HG02840 (cell line): ENCODE results near the gene ERMP1.

Experiments
- ATAC-seq: cut with Tn5 transposase; IDR thresholded peaks from one replicate; pipeline ENCODE4 v1.9.1; 2021; ENCODE audit warnings: mild to moderate bottlenecking, moderate library complexity, moderate number of reproducible peaks; ENCODE audit not compliant: unreplicated experiment, low FRiP score

Gene ERMP1

GRCh38 chr9:5854063-5854790, 21.3 kb upstream of the ERMP1 start:
- ATAC-seq, result no peak

GRCh38 chr9:5853617-5854016, 20.7 kb upstream of the ERMP1 start:
- no peak for ATAC-seq

DNA sequence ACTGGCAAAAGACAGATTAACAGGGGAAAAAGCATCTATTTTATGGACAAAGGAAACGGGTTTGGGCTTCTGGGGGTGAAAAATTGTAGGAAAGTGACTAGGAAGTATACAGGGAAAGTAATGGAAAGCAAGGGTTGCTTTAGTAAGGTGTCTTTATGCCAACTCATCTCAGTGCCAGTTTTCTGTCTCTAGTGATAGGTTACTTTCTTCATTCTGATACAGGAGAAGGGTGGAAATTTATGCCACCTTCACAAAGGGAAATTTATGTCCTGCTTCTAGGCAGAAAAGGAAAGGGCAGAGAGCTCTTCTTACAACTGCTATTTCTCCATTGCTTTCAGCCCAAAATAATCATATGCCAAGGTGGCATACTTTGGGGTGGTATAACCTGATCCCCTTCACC, 20.1 kb upstream of the ERMP1 start:
- ATAC-seq, result no peak

- ATAC-seq, result peak; percentile 79
Measured at GRCh38 chr9:5851445-5851844, 18.5 kb upstream of the ERMP1 start.

GRCh38 chr9:5850724-5851122, 17.8 kb upstream of the ERMP1 start:
- ATAC-seq, result no peak

GRCh38 chr9:5848372-5848882, 15.5 kb upstream of the ERMP1 start:
- ATAC-seq, result no peak

- no peak for ATAC-seq
Measured at GRCh38 chr9:5846501-5846921, 13.6 kb upstream of the ERMP1 start.

DNA sequence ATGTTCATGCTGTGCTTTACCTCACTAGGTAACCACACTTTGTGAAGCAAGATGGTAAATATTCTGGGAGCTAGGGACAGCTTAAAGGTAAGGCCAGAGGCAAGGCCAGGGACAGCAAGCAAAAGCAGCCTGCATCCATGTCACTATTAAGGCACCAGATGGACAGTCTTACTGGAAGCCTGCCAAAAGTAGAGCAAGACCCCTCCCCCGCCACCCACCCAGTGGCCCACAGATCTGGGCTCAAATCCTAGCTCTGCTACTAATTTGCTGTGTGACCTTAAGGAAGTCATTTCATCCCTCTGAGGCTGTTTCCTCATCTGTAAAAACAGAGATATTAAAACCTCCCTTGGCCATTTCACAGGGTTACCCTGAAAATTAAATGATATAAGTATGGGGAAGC, 13.2 kb upstream of the ERMP1 start:
- no peak for ATAC-seq

- ATAC-seq, result no peak
Measured at GRCh38 chr9:5845157-5845531, 12.2 kb upstream of the ERMP1 start.

DNA sequence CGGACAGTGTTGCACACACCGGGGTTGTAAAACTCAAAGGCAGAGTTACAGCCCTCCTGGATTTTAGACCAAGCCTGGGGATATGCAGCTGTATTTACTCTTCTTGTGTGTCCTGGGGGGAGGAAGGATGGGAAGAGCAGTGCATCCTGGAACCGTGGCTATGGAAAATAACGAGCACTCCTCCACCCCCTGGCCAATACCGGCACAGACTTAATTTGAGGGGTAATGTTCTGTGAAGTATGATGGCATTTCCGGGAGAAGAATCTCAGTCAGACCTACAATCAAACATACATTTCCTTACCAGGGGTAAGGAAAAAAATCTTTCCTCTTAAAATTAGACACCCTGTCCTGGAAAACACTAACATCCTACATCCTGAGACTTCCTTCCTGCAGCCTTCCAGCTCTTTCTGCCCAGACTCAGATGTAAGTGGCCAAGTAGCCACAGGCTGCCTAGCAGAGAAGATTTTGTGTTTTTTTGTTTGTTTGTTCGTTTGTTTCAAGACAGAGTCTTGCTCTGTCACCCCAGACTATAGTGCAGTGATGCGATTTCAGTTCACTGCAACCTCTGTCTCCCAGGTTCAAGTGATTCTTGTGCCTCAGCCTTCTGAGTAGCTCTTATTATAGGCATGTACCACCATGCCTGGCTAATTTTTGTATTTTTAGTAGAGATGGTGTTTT, 11.0 kb upstream of the ERMP1 start:
- ATAC-seq, result no peak

- ATAC-seq, result no peak
Measured at GRCh38 chr9:5842929-5843793, 10.2 kb upstream of the ERMP1 start.

DNA sequence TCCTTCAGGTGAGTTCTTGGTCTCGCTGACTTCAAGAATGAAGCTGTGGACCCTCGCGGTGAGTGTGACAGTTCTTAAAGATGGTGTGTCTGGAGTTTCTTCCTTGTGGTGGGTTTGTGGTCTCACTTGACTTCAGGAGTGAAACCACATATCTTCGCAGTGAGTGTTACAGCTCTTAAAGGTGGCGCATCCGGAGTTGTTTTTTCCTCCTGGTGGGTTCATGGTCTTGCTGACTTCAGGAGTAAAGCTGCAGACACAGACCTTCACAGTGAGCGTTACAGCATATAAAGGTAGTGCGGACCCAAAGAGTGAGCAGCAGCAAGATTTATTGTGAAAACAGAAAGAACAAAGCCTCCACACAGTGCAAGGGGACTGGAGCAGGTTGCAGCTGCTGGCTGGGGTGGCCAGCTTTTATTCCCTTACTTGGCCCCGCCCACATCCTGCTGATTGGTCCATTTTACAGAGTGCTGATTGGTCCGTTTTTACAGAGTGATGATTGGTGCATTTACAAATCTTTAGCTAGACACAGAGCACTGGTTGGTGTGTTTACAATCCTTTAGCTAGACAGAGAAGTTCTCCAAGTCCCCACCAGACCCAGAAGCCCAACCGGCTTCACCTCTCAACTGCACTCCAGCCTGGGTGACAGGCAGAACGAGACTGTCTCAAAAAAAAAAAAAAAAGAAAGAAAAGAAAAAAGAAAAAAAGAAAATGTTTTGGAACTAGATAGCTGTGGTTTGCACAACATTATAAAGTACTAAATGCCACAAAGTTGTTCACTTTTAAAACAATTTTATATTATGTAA, 9.1 kb upstream of the ERMP1 start:
- no peak for ATAC-seq

GRCh38 chr9:5840788-5841187, 7.9 kb upstream of the ERMP1 start:
- no peak for ATAC-seq

DNA sequence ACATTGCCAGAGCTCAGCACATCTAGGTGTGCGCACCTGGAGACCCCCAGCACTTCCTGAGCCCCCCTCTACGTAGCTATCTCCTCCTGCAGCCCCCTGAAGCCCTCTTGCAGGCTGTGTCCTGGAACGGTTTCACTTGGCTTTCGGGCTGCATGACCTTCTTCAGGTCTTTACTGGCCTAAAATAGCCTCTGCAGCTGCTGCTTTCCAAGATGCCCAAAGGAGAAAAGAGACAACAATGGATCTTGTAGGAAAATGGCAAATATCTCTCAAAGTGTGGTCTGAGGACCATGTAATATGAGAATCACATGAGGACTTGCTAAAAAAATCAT, 6.6 kb upstream of the ERMP1 start:
- ATAC-seq, result no peak

- no peak for ATAC-seq
Measured at GRCh38 chr9:5838884-5839571, 6.1 kb upstream of the ERMP1 start.

DNA sequence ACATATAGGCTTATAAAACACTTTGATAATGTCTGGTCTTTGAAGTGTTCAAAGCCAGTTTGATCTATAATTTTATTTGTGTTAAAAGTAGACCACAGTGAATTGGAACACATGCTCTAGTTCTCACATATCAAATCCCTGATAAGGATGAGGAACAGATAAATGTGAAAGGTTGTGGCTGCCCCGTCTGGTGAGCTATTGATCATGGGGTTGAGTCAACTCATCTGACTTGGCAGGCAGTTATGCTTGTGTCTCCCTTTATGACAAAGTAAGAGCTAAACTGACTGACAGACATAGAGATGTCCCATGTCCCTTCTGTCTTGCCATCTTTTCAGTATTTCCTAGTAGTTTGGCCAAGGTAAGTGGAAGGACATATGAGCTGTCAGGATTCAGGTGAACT, 2.9 kb upstream of the ERMP1 start:
- ATAC-seq, result no peak

DNA sequence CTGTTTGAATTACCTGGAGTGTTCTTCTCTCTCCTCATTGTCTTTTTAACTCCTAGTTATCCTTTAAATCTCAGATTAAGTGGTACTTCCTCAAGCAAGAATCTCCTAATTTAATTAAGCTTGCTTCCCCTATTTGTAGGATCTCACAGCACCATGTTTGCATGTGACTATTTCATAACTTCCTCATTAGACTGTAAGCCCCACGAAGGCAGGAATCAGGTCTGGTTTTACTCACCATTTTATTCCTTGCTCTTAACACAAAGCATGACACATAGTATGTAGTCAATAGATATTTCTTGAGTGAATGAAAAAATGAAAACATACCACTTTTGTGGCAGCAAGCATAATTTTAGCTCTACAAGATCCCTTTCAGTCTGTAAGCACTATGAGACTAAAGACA, 1.3 kb upstream of the ERMP1 start:
- no peak for ATAC-seq

DNA sequence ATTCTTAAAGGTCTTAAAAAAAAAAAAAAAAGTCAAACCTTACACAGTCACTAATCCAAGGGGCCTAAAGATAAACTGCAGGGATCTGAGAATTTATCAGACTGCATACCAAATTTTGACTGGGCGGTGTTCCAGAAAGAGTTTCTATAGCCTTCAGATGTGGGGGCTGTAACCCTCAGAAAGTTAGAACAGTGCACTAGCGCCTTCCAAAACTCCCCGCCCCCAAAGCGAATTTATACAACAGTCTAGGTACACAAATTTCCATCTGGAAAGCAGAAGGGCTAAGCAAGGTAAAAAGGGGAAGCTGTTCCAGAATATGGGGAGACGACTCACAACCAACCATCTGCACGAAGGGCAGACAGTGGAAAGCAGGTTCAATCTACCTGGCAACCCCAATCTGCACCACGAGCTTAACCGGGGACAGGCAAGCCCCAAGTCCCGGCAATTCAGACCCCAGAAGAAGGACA, 813 bp downstream of the ERMP1 start:
- ATAC-seq, result no peak

GRCh38 chr9:5825895-5826622, 6.9 kb downstream of the ERMP1 start:
- no peak for ATAC-seq
